Measurements from ENCODE around the gene PWP1. TPM values are rescaled to one million over a fixed set of nuclear protein-coding genes. Genes with fewer than 3 reads are reported as not detected.
A peak's percentile ranks its signal among the peaks of the same experiment; 100 is the strongest.

Gene PWP1
- total and polyA plus RNA-seq, 9 of the 15 experiments (the other 6 are each of a cell fraction or from before 2014, with no cell fraction given) = 61.6 to 401 (median 111) TPM

DNA sequence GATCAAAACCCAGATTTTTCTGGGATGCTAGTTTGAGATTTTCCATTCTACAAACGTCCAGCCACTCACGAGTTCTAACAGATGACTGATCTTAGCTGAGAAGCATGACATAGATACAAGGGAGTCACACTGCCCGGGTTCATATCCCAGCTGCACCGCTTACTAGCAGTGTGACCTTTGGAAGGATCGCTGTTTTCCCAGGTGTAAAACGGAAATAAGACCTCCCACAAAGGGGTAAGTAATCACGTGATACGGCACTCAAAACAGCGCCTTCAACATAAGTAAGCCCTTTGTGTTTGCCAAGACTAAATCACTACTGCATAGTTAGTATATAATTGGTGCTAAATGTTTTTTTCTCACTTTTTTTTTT lies 624 bp upstream of the PWP1 start:
- Histone ChIP-seq H3K9me1 (ENCODE audit: control insufficient read depth, insufficient read depth, low read length) (no peaks in the 10 kb centered on the region), H3K79me2 (ENCODE audit: control insufficient read depth, insufficient read depth, low read length) (peaks cover 34% of the 10 kb centered on the region), H2AFZ (ENCODE audit: low read depth, low read length) (peak overlapping the region; percentile 94), H3K27ac (ENCODE audit: extremely low read depth, low read depth, low read length) (peak overlapping the region; percentile 84), H3K4me2 (ENCODE audit: insufficient read depth, low read length) (peak overlapping the region; percentile 99), H4K20me1 (replicated peaks; ENCODE audit: control insufficient read depth, insufficient read depth, low read length) (no peaks in the 10 kb centered on the region), H3K9me3 (replicated peaks; ENCODE audit: control insufficient read depth, insufficient read depth, low read depth, low read length) (no peaks in the 10 kb centered on the region), H3K9ac (ENCODE audit: insufficient read depth in 1 of 2, low read depth in 2 of 2, low read length in 2 of 2) (peak overlapping the region; percentile 1 to 86; a peak in 3 of 4 replicates), H3K27me3 (ENCODE audit: control insufficient read depth in 2 of 2, insufficient read depth in 2 of 2, low read length in 2 of 2) (peaks cover 0 to 3% of the 10 kb centered on the region in 2 experiments; a peak in 1 of 5 replicates), H3K4me1 (replicated peaks in 1 of 2; ENCODE audit: control insufficient read depth in 2 of 2, insufficient read depth in 2 of 2, low read length in 2 of 2) (peaks cover 7 to 11% of the 10 kb centered on the region in 2 experiments; a peak in 4 of 5 replicates), H3K36me3 (ENCODE audit: control insufficient read depth, insufficient read depth, low read length) (peaks cover 27% of the 10 kb centered on the region), H3K4me3 (peak overlapping the region; percentile 95)
- FAIRE-seq (peak; percentile 70), ATAC-seq (peak; percentile 61), DNase-seq (ENCODE audit: extremely low read depth in 1 of 4, low spot score in 3 of 4) (peak; percentile 29 to 62 (median 49))
- POLR2A ChIA-PET = interaction anchor here (0.6 to 1.4 kb wide), 9 partner anchors 9 to 283 kb away, joined by 3 to 6 read pairs (median 3); no protein-coding TSS in a partner anchor
- CTCF ChIA-PET (ENCODE audit: low intra/inter-chr PET ratio) = interaction anchor here (0.6 kb wide), 1 partner anchor 121 kb away, joined by 3 read pairs; no protein-coding TSS in a partner anchor
- in situ Hi-C loops (cut with MboI) = no loop called here
- intact Hi-C loops (cut with micrococcal nuclease) = loop anchor here (5.0 kb wide), 1 partner anchor 77 kb away; the partner anchor contains the start of gene PRDM4
- WGBS (ENCODE audit: insufficient coverage, low coverage, missing lambda C conversion rate) = 5% methylated on average over 9 of the region's 9 CpGs
- TSS peak; percentile 94 for BruUV-seq (replicated peaks)
- TF ChIP-seq GABPB1 (CRISPR knock-in tag; IDR thresholded peaks at IDR 0.05) = no peak
- TF ChIP-seq, protein P1, sequence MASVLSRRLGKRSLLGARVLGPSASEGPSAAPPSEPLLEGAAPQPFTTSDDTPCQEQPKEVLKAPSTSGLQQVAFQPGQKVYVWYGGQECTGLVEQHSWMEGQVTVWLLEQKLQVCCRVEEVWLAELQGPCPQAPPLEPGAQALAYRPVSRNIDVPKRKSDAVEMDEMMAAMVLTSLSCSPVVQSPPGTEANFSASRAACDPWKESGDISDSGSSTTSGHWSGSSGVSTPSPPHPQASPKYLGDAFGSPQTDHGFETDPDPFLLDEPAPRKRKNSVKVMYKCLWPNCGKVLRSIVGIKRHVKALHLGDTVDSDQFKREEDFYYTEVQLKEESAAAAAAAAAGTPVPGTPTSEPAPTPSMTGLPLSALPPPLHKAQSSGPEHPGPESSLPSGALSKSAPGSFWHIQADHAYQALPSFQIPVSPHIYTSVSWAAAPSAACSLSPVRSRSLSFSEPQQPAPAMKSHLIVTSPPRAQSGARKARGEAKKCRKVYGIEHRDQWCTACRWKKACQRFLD (CRISPR knock-in tag; IDR thresholded peaks at IDR 0.05) = peak; percentile 5; the same call in 1 of the 2 replicates
- TF ChIP-seq, protein P2, sequence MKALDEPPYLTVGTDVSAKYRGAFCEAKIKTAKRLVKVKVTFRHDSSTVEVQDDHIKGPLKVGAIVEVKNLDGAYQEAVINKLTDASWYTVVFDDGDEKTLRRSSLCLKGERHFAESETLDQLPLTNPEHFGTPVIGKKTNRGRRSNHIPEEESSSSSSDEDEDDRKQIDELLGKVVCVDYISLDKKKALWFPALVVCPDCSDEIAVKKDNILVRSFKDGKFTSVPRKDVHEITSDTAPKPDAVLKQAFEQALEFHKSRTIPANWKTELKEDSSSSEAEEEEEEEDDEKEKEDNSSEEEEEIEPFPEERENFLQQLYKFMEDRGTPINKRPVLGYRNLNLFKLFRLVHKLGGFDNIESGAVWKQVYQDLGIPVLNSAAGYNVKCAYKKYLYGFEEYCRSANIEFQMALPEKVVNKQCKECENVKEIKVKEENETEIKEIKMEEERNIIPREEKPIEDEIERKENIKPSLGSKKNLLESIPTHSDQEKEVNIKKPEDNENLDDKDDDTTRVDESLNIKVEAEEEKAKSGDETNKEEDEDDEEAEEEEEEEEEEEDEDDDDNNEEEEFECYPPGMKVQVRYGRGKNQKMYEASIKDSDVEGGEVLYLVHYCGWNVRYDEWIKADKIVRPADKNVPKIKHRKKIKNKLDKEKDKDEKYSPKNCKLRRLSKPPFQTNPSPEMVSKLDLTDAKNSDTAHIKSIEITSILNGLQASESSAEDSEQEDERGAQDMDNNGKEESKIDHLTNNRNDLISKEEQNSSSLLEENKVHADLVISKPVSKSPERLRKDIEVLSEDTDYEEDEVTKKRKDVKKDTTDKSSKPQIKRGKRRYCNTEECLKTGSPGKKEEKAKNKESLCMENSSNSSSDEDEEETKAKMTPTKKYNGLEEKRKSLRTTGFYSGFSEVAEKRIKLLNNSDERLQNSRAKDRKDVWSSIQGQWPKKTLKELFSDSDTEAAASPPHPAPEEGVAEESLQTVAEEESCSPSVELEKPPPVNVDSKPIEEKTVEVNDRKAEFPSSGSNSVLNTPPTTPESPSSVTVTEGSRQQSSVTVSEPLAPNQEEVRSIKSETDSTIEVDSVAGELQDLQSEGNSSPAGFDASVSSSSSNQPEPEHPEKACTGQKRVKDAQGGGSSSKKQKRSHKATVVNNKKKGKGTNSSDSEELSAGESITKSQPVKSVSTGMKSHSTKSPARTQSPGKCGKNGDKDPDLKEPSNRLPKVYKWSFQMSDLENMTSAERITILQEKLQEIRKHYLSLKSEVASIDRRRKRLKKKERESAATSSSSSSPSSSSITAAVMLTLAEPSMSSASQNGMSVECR (CRISPR knock-in tag; IDR thresholded peaks at IDR 0.05) = no peak
- no peak for TF ChIP-seq CBX5 (IDR thresholded peaks at IDR 0.05; ENCODE audit: borderline replicate concordance, low read depth)
- no peak for TF ChIP-seq HMG20B (CRISPR knock-in tag; IDR thresholded peaks at IDR 0.05)
- no peak for TF ChIP-seq PHF21A (IDR thresholded peaks at IDR 0.05; ENCODE audit: borderline replicate concordance, low read depth)
- TF ChIP-seq ZBTB8A (IDR thresholded peaks at IDR 0.05; ENCODE audit: partially characterized antibody) = no peak
- no peak for TF ChIP-seq PHB (CRISPR knock-in tag; IDR thresholded peaks at IDR 0.05)
- TF ChIP-seq ZNF347 (CRISPR knock-in tag; IDR thresholded peaks at IDR 0.05; ENCODE audit: low read depth) = no peak
- TF ChIP-seq TAF15 (IDR thresholded peaks at IDR 0.05; ENCODE audit: low read depth, low read length) = no peak
- TF ChIP-seq, protein P3, sequence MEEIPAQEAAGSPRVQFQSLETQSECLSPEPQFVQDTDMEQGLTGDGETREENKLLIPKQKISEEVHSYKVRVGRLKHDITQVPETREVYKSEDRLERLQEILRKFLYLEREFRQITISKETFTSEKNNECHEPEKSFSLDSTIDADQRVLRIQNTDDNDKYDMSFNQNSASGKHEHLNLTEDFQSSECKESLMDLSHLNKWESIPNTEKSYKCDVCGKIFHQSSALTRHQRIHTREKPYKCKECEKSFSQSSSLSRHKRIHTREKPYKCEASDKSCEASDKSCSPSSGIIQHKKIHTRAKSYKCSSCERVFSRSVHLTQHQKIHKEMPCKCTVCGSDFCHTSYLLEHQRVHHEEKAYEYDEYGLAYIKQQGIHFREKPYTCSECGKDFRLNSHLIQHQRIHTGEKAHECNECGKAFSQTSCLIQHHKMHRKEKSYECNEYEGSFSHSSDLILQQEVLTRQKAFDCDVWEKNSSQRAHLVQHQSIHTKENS (CRISPR knock-in tag; IDR thresholded peaks at IDR 0.05) = no peak
- TF ChIP-seq, protein P4, sequence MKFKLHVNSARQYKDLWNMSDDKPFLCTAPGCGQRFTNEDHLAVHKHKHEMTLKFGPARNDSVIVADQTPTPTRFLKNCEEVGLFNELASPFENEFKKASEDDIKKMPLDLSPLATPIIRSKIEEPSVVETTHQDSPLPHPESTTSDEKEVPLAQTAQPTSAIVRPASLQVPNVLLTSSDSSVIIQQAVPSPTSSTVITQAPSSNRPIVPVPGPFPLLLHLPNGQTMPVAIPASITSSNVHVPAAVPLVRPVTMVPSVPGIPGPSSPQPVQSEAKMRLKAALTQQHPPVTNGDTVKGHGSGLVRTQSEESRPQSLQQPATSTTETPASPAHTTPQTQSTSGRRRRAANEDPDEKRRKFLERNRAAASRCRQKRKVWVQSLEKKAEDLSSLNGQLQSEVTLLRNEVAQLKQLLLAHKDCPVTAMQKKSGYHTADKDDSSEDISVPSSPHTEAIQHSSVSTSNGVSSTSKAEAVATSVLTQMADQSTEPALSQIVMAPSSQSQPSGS (CRISPR knock-in tag; IDR thresholded peaks at IDR 0.05) = no peak
- no peak for TF ChIP-seq ATF7 (IDR thresholded peaks at IDR 0.05)
